GM19193 (cell line): ENCODE data around the gene OTUD7B.

Experiments
- POLR2A ChIP-seq: IDR thresholded peaks from 4 replicates; pipeline ENCODE4 v1.6.1; 2011; ENCODE audit not compliant: insufficient read depth, insufficient read length; ENCODE audit errors: extremely low read depth

The OTUD7B gene

GRCh38 chr1:149916898-149917252 is 93.7 kb downstream of the OTUD7B start:
- TF ChIP-seq POLR2A, result no peak

GRCh38 chr1:149916193-149916897 is 94.2 kb downstream of the OTUD7B start:
- no peak for TF ChIP-seq POLR2A

GRCh38 chr1:149915429-149916192 is 94.9 kb downstream of the OTUD7B start:
- TF ChIP-seq POLR2A, result no peak

- TF ChIP-seq POLR2A, result no peak
Measured at GRCh38 chr1:149914545-149914944, 96.0 kb downstream of the OTUD7B start.

- no peak for TF ChIP-seq POLR2A
Measured at GRCh38 chr1:149906570-149907075, 103.9 kb downstream of the OTUD7B start.

GRCh38 chr1:149903836-149904491 is 106.6 kb downstream of the OTUD7B start:
- TF ChIP-seq POLR2A, result no peak

- peak; percentile 60 for TF ChIP-seq POLR2A
Measured at GRCh38 chr1:149899460-149900284, 110.9 kb downstream of the OTUD7B start, which contains the start of gene BOLA1. Gene BOLA1, plus strand, starts transcription at chr1:149899568. Its CDS starts 492 bp downstream, at chr1:149900060.

- TF ChIP-seq POLR2A, result no peak
Measured at GRCh38 chr1:149896575-149896974, 114.0 kb downstream of the OTUD7B start.

GRCh38 chr1:149888999-149889289 is 121.6 kb downstream of the OTUD7B start:
- no peak for TF ChIP-seq POLR2A

GRCh38 chr1:149888247-149888998 is 122.1 kb downstream of the OTUD7B start:
- TF ChIP-seq POLR2A, result peak; percentile 94
